Osteocyte (in vitro differentiated cells): Measurements from ENCODE around the gene KLHL10. TPM values are rescaled to one million over a fixed set of nuclear protein-coding genes. Genes with fewer than 3 reads are reported as not detected.

Source experiments
- DNase-seq: peaks from one replicate; pipeline ENCODE4 v3.0.0; 2021; ENCODE audit warnings: mixed read lengths; ENCODE audit not compliant: unreplicated experiment; ENCODE audit errors: extremely low spot score
- H3K27ac Mint-ChIP-seq: one replicate; pipeline ENCODE4 v1.8.0; 2021; ENCODE audit warnings: mild to moderate bottlenecking, mixed read lengths; ENCODE audit not compliant: unreplicated experiment
- H3K27me3 Mint-ChIP-seq: one replicate; pipeline ENCODE4 v1.8.0; 2021; ENCODE audit warnings: mixed read lengths; ENCODE audit not compliant: unreplicated experiment
- H3K36me3 Mint-ChIP-seq: one replicate; pipeline ENCODE4 v1.8.0; 2021; ENCODE audit warnings: mixed read lengths; ENCODE audit not compliant: unreplicated experiment
- H3K4me1 Mint-ChIP-seq: one replicate; pipeline ENCODE4 v1.8.0; 2021; ENCODE audit warnings: mixed read lengths; ENCODE audit not compliant: unreplicated experiment
- H3K4me3 Mint-ChIP-seq: one replicate; pipeline ENCODE4 v1.8.0; 2021; ENCODE audit warnings: mild to moderate bottlenecking, moderate library complexity, mixed read lengths; ENCODE audit not compliant: unreplicated experiment
- H3K9me3 Mint-ChIP-seq: one replicate; pipeline ENCODE4 v1.8.0; 2021; ENCODE audit warnings: mixed read lengths; ENCODE audit not compliant: unreplicated experiment
- total RNA-seq: library from RNA; stranded (reverse); gene quantifications from 2 replicates; pipeline ENCODE4 v1.2.1, GENCODE V29; 2021
- TF ChIP-seq, protein P1 (sequence below): fragments of 200-600 bp; sonication (generic); IDR thresholded peaks from 2 replicates; pipeline ENCODE4 v1.5.0; 2021; ENCODE audit warnings: antibody characterized with exemption, mild to moderate bottlenecking, moderate library complexity

The KLHL10 gene
- total RNA-seq, 1 donor from 2014 or later, result not detected

DNA sequence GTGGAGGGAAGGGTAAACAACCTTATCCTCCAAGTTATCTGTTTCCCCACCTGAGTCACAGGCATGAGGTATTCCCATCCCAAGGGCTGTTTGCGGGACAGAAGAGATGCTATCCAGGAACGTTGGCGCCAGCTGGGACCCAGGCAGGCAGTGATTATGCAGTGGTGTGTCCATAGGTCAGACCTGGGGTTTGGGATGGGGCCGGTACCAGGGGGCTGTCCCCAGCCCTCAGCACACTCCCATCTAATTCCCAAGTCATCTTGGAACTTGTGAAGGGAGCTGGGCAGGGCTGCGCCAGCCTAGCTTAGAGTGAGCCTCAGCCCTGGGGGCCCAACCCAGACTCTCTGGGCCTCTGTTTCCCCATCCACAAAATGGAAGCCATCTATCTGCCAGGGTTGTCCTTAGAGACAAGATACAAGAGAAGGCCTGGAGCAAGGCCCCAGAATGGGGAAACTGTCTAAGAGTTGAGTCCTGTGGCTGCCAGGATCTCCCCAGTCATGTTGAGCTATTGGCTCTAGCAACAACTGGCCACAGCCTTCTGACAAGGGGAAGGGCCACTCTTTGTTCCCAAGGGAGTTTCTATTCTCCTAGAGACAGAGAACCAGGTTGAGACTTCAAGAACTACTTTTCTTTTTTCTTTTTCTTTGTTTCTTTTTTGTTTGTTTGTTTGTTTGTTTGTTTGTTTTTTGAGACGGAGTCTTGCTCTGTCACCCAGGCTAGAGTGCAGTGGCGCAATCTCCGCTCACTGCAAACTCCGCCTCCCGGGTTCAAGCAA lies 41.3 kb upstream of the KLHL10 start:
- H3K27ac Mint-ChIP-seq, result no peak overlapping the region
- no peak overlapping the region for H3K4me3 Mint-ChIP-seq
- H3K27me3 Mint-ChIP-seq, result no peaks in the 10 kb centered on the region
- TF ChIP-seq, protein P1, sequence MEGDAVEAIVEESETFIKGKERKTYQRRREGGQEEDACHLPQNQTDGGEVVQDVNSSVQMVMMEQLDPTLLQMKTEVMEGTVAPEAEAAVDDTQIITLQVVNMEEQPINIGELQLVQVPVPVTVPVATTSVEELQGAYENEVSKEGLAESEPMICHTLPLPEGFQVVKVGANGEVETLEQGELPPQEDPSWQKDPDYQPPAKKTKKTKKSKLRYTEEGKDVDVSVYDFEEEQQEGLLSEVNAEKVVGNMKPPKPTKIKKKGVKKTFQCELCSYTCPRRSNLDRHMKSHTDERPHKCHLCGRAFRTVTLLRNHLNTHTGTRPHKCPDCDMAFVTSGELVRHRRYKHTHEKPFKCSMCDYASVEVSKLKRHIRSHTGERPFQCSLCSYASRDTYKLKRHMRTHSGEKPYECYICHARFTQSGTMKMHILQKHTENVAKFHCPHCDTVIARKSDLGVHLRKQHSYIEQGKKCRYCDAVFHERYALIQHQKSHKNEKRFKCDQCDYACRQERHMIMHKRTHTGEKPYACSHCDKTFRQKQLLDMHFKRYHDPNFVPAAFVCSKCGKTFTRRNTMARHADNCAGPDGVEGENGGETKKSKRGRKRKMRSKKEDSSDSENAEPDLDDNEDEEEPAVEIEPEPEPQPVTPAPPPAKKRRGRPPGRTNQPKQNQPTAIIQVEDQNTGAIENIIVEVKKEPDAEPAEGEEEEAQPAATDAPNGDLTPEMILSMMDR, result no peak
- no peak for DNase-seq
- no peaks in the 10 kb centered on the region for H3K9me3 Mint-ChIP-seq
- no peaks in the 10 kb centered on the region for H3K36me3 Mint-ChIP-seq
- peaks cover 30% of the 10 kb centered on the region for H3K4me1 Mint-ChIP-seq

- DNase-seq, result no peak
- TF ChIP-seq, protein P1, result no peak
- Mint-ChIP-seq H3K4me1 (peaks cover 30% of the 10 kb centered on the region), H3K27ac (no peak overlapping the region), H3K9me3 (no peaks in the 10 kb centered on the region), H3K4me3 (no peak overlapping the region), H3K27me3 (no peaks in the 10 kb centered on the region), H3K36me3 (peaks cover 2% of the 10 kb centered on the region)
Measured at GRCh38 chr17:41797377-41797776, 40.2 kb upstream of the KLHL10 start.

GRCh38 chr17:41799366-41799765 lies 38.3 kb upstream of the KLHL10 start:
- no peaks in the 10 kb centered on the region for H3K27me3 Mint-ChIP-seq
- peaks cover 2% of the 10 kb centered on the region for H3K36me3 Mint-ChIP-seq
- DNase-seq, result no peak
- no peak overlapping the region for H3K4me3 Mint-ChIP-seq
- H3K9me3 Mint-ChIP-seq, result no peaks in the 10 kb centered on the region
- peaks cover 11% of the 10 kb centered on the region for H3K4me1 Mint-ChIP-seq
- H3K27ac Mint-ChIP-seq, result no peak overlapping the region
- TF ChIP-seq, protein P1, result no peak

DNA sequence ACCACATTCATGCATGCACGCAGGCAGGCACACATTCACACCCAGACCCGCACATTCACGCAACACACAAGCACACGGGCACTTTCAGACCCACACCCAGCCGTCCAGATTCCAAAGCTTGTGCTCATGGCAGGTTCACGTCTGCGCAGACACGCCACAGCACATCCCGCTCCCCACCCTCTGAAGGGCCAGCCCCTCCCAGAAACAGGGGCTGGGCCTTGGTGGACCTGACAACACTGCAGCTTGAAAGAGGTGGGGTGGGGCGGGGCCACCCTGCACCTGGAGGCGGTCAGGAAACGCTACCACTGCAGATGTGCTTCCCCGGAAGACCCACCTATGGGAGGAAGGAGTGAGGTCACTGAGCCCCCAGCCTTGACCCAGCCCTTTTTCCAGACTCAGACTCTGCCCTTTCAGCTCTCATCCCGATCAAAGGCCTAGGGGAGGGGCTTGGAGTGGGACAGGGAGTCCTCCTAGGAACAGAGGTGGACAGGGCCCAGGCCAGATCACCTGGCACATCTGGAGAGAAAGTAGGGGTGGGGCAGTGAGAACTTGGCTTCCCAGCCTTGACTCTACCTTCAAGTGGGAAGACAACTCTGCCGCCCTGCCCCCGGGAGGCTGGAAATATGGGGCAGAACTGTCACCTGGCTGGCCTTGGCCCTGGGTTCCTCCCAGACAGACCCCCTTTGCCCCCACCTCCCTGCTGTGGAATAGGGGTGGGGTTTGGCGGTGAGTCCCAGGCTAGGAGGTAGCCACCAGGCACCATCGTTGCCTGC lies 36.8 kb upstream of the KLHL10 start:
- no peaks in the 10 kb centered on the region for H3K27me3 Mint-ChIP-seq
- H3K4me3 Mint-ChIP-seq, result no peak overlapping the region
- DNase-seq, result no peak
- peaks cover 11% of the 10 kb centered on the region for H3K4me1 Mint-ChIP-seq
- TF ChIP-seq, protein P1, result no peak
- H3K27ac Mint-ChIP-seq, result no peak overlapping the region
- H3K9me3 Mint-ChIP-seq, result no peaks in the 10 kb centered on the region
- H3K36me3 Mint-ChIP-seq, result peaks cover 4% of the 10 kb centered on the region
